Tibial nerve (tissue), 4 donors: ENCODE data around the gene EGFLAM.

Experiments used
- CTCF ChIP-seq, 5 experiments: fragments of 200-600 bp in 3 of 5; fragments of 450-650 bp in 2 of 5; sonication (generic) in 3 of 5; IDR thresholded peaks; one replicate each; pipeline ENCODE4 v1.5.1; 2016 to 2019; ENCODE audit warnings: antibody characterized with exemption in 5 of 5, mild to moderate bottlenecking in 3 of 5, moderate library complexity in 2 of 5
- EP300 ChIP-seq, 2 donors: sonication (generic); formaldehyde crosslinking; IDR thresholded peaks; one replicate each; pipeline ENCODE4 v1.6.1; 2017; ENCODE audit warnings: antibody characterized with exemption in 2 of 2, mild to moderate bottlenecking in 1 of 2
- POLR2A ChIP-seq, 2 donors: fragments of 450-650 bp; IDR thresholded peaks; one replicate each; pipeline ENCODE4 v1.6.1; 2017; ENCODE audit warnings: antibody characterized with exemption in 2 of 2, mild to moderate bottlenecking in 2 of 2, moderate library complexity in 2 of 2

GRCh38 chr5:38287124-38287523 is 28.8 kb downstream of the EGFLAM start:
- no peak for TF ChIP-seq CTCF (IDR thresholded peaks at IDR 0.05)
- no peak for TF ChIP-seq EP300 (IDR thresholded peaks at IDR 0.05)
- no peak for TF ChIP-seq POLR2A (IDR thresholded peaks at IDR 0.05)
